Activated CD8-positive, alpha-beta T cell treated with anti-CD3 and anti-CD28 coated beads for 36 hours (primary cell): Measurements from ENCODE around the gene DUOXA2. TPM values are rescaled to one million over a fixed set of nuclear protein-coding genes. Genes with fewer than 3 reads are reported as not detected.

Experiments
- ATAC-seq: fragments of 200-7000 bp; cut with Tn5 transposase; one replicate; pipeline ENCODE4 v1.10.0; 2021; ENCODE audit warnings: mild to moderate bottlenecking, moderate library complexity
- CTCF ChIA-PET: fragments of 350-600 bp; sonication (Branson Sonifier 250); formaldehyde crosslinking; loops from one replicate; lab custom pipeline; 2021; ENCODE audit warnings: antibody characterized with exemption; lab: Charles Lee
- POLR2A ChIA-PET: fragments of 350-600 bp; sonication (Branson Sonifier 250); formaldehyde crosslinking; loops from one replicate; lab custom pipeline; 2021; ENCODE audit warnings: antibody characterized with exemption; lab: Charles Lee
- DNase-seq: peaks from one replicate; pipeline ENCODE4 v3.0.0-alpha.2; 2020
- H3K27ac Mint-ChIP-seq: one replicate; pipeline ENCODE4 v1.8.0; 2021; ENCODE audit warnings: mild to moderate bottlenecking, mixed read lengths
- H3K27me3 Mint-ChIP-seq: one replicate; pipeline ENCODE4 v1.8.0; 2021; ENCODE audit warnings: mixed read lengths
- H3K36me3 Mint-ChIP-seq: one replicate; pipeline ENCODE4 v1.8.0; 2021; ENCODE audit warnings: low read depth, mixed read lengths
- H3K4me1 Mint-ChIP-seq: one replicate; pipeline ENCODE4 v1.8.0; 2021; ENCODE audit warnings: low read depth, mixed read lengths
- H3K4me3 Mint-ChIP-seq: one replicate; pipeline ENCODE4 v1.8.0; 2021; ENCODE audit warnings: mild to moderate bottlenecking, moderate library complexity, mixed read lengths
- H3K9me3 Mint-ChIP-seq: one replicate; pipeline ENCODE4 v1.8.0; 2021; ENCODE audit warnings: mixed read lengths
- intact Hi-C: fragments of 100-400 bp; cut with micrococcal nuclease; formaldehyde crosslinking; loops from one replicate; pipeline ENCODE4 v1.10.0; 2022
- total RNA-seq, 2 experiments: library from RNA; stranded (reverse); gene quantifications; one replicate each; pipeline ENCODE4 v1.2.3, GENCODE V29; 2021
- TF ChIP-seq, protein P1 (sequence below): fragments of 200-600 bp; IDR thresholded peaks from one replicate; pipeline ENCODE4 v1.8.0; 2022; ENCODE audit warnings: antibody characterized with exemption, mild to moderate bottlenecking

Gene DUOXA2
- total RNA-seq, 2 experiments from 2014 or later = not detected

DNA sequence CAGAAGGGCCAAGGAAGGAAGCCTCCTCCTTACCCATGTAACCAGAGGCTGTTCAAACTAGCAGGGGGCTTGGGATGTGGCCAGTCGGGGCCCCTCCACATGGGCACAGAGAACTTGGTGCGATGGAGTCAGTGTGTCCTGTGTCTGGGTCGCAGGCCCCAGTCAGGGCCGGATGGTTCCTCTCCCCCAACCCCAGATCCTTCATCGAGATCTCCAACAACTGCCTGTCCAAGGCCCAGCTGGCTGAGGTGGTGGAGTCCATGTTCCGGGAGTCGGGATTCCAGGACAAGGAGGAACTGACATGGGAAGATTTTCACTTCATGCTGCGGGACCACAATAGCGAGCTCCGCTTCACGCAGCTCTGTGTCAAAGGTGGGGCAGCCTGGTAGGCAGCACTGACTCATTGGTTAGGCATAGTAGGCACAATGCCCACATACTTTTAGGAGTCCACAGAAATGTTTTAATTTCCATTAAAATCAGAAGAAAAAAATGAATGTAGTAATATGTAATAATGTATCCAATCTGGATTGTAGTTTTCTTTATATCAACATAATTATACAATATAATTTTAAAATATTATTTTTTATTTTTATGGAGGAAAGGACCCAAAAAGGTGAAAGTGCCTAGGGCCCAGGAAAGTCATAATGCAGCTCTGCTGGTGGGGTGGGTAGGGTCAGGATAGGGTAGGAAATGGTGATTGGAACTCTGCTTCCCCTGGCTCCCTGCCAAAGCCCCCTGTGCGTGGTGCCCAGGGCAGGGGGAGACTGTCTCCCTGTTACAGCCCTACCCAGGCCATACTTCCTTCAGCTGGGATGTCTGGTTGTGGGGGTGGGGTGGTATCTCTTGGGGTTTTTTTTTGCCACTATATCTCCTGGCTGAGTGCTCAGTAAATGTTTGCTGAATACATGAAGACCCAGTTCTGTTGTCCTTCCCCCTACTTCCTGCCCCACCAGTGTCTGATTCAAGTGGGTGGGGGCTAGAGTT, 34.2 kb downstream of the DUOXA2 start:
- DNase-seq (no peak), ATAC-seq (no peak)
- intact Hi-C loops = no loop called here
- no peak overlapping the region for H3K4me3 Mint-ChIP-seq
- H3K4me1 Mint-ChIP-seq = no peaks in the 10 kb centered on the region
- CTCF ChIA-PET = interaction anchor here (1.4 kb wide), 1 partner anchor 19 kb away, joined by 4 read pairs; no protein-coding TSS in a partner anchor
- TF ChIP-seq, protein P1, sequence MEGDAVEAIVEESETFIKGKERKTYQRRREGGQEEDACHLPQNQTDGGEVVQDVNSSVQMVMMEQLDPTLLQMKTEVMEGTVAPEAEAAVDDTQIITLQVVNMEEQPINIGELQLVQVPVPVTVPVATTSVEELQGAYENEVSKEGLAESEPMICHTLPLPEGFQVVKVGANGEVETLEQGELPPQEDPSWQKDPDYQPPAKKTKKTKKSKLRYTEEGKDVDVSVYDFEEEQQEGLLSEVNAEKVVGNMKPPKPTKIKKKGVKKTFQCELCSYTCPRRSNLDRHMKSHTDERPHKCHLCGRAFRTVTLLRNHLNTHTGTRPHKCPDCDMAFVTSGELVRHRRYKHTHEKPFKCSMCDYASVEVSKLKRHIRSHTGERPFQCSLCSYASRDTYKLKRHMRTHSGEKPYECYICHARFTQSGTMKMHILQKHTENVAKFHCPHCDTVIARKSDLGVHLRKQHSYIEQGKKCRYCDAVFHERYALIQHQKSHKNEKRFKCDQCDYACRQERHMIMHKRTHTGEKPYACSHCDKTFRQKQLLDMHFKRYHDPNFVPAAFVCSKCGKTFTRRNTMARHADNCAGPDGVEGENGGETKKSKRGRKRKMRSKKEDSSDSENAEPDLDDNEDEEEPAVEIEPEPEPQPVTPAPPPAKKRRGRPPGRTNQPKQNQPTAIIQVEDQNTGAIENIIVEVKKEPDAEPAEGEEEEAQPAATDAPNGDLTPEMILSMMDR = no peak
- peaks cover 5% of the 10 kb centered on the region for H3K36me3 Mint-ChIP-seq
- POLR2A ChIA-PET = interaction anchor here (1.3 kb wide), 1 partner anchor 23 kb away, joined by 3 read pairs; no protein-coding TSS in a partner anchor
- no peak overlapping the region for H3K27ac Mint-ChIP-seq
- no peaks in the 10 kb centered on the region for H3K9me3 Mint-ChIP-seq
- H3K27me3 Mint-ChIP-seq = no peaks in the 10 kb centered on the region

DNA sequence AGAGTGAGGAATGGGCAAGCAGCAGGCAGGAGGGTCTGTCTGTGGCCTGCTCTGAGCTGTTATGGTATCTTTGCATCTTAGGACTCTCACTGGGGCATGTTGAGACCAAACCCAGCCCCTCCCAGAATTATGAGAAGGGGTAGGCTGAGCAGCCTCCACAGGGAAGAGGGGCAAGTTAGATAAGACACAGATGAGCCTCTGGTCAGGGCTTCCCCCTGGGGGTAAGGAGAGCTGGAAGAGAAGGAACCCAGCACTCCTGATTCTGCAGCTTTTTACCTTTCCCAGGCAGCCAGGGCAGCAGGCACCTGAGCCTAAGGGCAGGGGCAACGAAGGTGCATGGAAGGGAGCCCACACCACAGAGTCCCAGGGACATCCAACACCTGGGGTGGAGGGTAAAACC, 34.9 kb downstream of the DUOXA2 start:
- DNase-seq (no peak), ATAC-seq (no peak)
- H3K27ac Mint-ChIP-seq = no peak overlapping the region
- TF ChIP-seq, protein P1 = no peak
- no peaks in the 10 kb centered on the region for H3K27me3 Mint-ChIP-seq
- ChIA-PET POLR2A (interaction anchor here (1.3 kb wide), 1 partner anchor 24 kb away, joined by 3 read pairs; no protein-coding TSS in a partner anchor), CTCF (interaction anchor here (1.2 to 1.4 kb wide), 2 partner anchors 16 to 19 kb away, joined by 3 to 4 read pairs; no protein-coding TSS in a partner anchor)
- H3K4me1 Mint-ChIP-seq = no peaks in the 10 kb centered on the region
- H3K36me3 Mint-ChIP-seq = peaks cover 5% of the 10 kb centered on the region
- H3K4me3 Mint-ChIP-seq = no peak overlapping the region
- H3K9me3 Mint-ChIP-seq = no peaks in the 10 kb centered on the region
- intact Hi-C loops = no loop called here

DNA sequence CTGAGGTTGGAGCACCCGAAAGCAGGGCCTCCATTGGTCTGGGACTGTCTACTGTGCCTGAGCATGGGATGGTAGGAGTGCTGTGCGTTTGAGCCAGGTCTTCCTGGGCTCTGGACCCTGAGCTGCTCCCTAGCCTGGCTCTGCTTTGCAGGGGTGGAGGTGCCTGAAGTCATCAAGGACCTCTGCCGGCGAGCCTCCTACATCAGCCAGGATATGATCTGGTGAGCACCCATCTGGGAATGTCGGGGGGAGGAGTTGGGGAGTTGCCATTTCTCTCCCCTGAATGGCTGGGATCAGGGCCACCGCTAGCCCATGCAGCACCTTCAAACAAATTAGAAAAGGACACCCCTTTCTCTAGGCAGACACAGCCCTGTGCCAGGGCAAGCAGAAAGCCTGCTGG, 36.4 kb downstream of the DUOXA2 start:
- CTCF ChIA-PET = interaction anchor here (0.9 to 1.5 kb wide), 4 partner anchors 12 to 32 kb away, joined by 3 to 6 read pairs (median 4); no protein-coding TSS in a partner anchor
- TF ChIP-seq, protein P1 = no peak
- Mint-ChIP-seq H3K27me3 (no peaks in the 10 kb centered on the region), H3K9me3 (no peaks in the 10 kb centered on the region), H3K27ac (no peak overlapping the region), H3K4me1 (no peaks in the 10 kb centered on the region), H3K36me3 (peaks cover 5% of the 10 kb centered on the region), H3K4me3 (no peak overlapping the region)
- POLR2A ChIA-PET = no interaction called here
- intact Hi-C loops = no loop called here
- ATAC-seq = no peak
- no peak for DNase-seq

DNA sequence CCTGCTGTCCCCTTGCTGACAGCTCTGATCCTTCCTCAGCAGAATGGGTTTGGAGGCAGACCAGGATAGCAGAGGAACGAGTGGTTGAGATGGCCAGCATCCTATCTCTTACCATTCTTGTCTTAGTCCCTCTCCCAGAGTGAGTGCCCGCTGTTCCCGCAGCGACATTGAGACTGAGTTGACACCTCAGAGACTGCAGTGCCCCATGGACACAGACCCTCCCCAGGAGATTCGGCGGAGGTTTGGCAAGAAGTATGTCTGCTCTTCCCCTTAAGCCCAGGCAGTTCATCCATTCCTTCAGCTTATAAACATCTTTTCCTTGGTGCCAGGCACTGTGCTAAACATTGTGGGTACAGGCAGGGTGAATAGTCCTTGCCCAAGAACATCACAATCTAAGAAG, 36.9 kb downstream of the DUOXA2 start:
- ChIA-PET POLR2A (no interaction called here), CTCF (interaction anchor here (1.3 kb wide), 1 partner anchor 33 kb away, joined by 6 read pairs; no protein-coding TSS in a partner anchor)
- ATAC-seq (no peak), DNase-seq (no peak)
- intact Hi-C loops = no loop called here
- TF ChIP-seq, protein P1 = no peak
- Mint-ChIP-seq H3K36me3 (peaks cover 5% of the 10 kb centered on the region), H3K9me3 (no peaks in the 10 kb centered on the region), H3K4me1 (no peaks in the 10 kb centered on the region), H3K4me3 (no peak overlapping the region), H3K27me3 (no peaks in the 10 kb centered on the region), H3K27ac (no peak overlapping the region)
